H1 (cell line): Measurements from ENCODE around the gene TELO2.

Experiments used
- ASH2L ChIP-seq: fragments of 200-600, 300-600 bp; sonication (generic); IDR thresholded peaks from one replicate; pipeline ENCODE4 v1.7.1; 2017; ENCODE audit warnings: low read length
- BACH1 ChIP-seq: IDR thresholded peaks from 2 replicates; pipeline ENCODE4 v1.6.1; 2012; ENCODE audit warnings: low read length, improper control_type of control experiment
- EZH2 ChIP-seq: fragments of 200-600 bp; sonication (generic); IDR thresholded peaks from 2 replicates; pipeline ENCODE4 v1.7.1; 2012; ENCODE audit warnings: low read depth, mild to moderate bottlenecking, moderate library complexity, low read length, inconsistent platforms; ENCODE audit not compliant: severe bottlenecking
- RAD21 ChIP-seq, 2 experiments: IDR thresholded peaks in 1 of 2; conservative IDR thresholded peaks in 1 of 2; 2 replicates each; pipeline ENCODE4 v1.6.1; 2011; ENCODE audit warnings: low read depth in 2 of 2, low read length in 2 of 2, improper control_type of control experiment in 1 of 2, inconsistent platforms in 1 of 2, mild to moderate bottlenecking in 1 of 2, moderate library complexity in 1 of 2
- RBBP5 ChIP-seq: IDR thresholded peaks from 2 replicates; pipeline ENCODE4 v1.7.1; 2012; ENCODE audit warnings: low read depth, mild to moderate bottlenecking, inconsistent platforms, low read length, moderate library complexity, borderline replicate concordance
- TCF12 ChIP-seq: IDR thresholded peaks from 2 replicates; pipeline ENCODE4 v1.6.1; 2011; ENCODE audit warnings: low read depth, mild to moderate bottlenecking, low read length
- ZNF274 ChIP-seq: IDR thresholded peaks from 2 replicates; pipeline ENCODE4 v1.7.0; 2012; ENCODE audit warnings: low read length, borderline replicate concordance; ENCODE audit errors: extremely low read depth
- TF ChIP-seq, protein P1 (sequence below), 3 experiments: IDR thresholded peaks; 1 replicate in 2 of 3; 2 replicates in 1 of 3; pipeline versions ENCODE4 v1.5.1 to v1.6.1; 2011; ENCODE audit warnings: low read length in 3 of 3, mild to moderate bottlenecking in 3 of 3, inconsistent platforms in 2 of 3, low read depth in 1 of 3, moderate library complexity in 1 of 3; ENCODE audit not compliant: insufficient read depth in 1 of 3; ENCODE audit errors: control extremely low read depth in 1 of 3
- TF ChIP-seq, protein P2 (sequence below): IDR thresholded peaks from 2 replicates; pipeline ENCODE4 v1.6.1; 2011; ENCODE audit warnings: low read length, improper control_type of control experiment

- TF ChIP-seq, protein P1, sequence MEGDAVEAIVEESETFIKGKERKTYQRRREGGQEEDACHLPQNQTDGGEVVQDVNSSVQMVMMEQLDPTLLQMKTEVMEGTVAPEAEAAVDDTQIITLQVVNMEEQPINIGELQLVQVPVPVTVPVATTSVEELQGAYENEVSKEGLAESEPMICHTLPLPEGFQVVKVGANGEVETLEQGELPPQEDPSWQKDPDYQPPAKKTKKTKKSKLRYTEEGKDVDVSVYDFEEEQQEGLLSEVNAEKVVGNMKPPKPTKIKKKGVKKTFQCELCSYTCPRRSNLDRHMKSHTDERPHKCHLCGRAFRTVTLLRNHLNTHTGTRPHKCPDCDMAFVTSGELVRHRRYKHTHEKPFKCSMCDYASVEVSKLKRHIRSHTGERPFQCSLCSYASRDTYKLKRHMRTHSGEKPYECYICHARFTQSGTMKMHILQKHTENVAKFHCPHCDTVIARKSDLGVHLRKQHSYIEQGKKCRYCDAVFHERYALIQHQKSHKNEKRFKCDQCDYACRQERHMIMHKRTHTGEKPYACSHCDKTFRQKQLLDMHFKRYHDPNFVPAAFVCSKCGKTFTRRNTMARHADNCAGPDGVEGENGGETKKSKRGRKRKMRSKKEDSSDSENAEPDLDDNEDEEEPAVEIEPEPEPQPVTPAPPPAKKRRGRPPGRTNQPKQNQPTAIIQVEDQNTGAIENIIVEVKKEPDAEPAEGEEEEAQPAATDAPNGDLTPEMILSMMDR (IDR thresholded peaks at IDR 0.05; ENCODE audit: control extremely low read depth in 1 of 3, insufficient read depth in 1 of 3, low read depth in 1 of 3, low read length in 3 of 3), result no peak
- no peak for TF ChIP-seq ASH2L
- TF ChIP-seq EZH2, result no peak
- TF ChIP-seq, protein P2, sequence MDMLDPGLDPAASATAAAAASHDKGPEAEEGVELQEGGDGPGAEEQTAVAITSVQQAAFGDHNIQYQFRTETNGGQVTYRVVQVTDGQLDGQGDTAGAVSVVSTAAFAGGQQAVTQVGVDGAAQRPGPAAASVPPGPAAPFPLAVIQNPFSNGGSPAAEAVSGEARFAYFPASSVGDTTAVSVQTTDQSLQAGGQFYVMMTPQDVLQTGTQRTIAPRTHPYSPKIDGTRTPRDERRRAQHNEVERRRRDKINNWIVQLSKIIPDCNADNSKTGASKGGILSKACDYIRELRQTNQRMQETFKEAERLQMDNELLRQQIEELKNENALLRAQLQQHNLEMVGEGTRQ, result no peak
- TF ChIP-seq RBBP5, result no peak
- no peak for TF ChIP-seq RAD21 (IDR thresholded peaks at IDR 0.05 in 1 of 2, conservative IDR thresholded peaks at IDR 0.05 in 1 of 2; ENCODE audit: low read depth in 2 of 2, low read length in 2 of 2)
- TF ChIP-seq BACH1, result no peak
- no peak for TF ChIP-seq TCF12
- TF ChIP-seq ZNF274, result no peak
These were observed 64.4 kb downstream of the TELO2 start for GRCh38 chr16:1557576-1557975.
